Mucosa of rectum (tissue), 2 donors: Measurements from ENCODE around the gene COL27A1.

Experiments used
- H3K27ac ChIP-seq, 2 donors: one replicate each; pipeline ENCODE4 v1.7.0; 2013; ENCODE audit warnings: inconsistent platforms in 2 of 2, low read depth in 2 of 2, low read length in 2 of 2
- H3K27me3 ChIP-seq, 2 donors: one replicate each; pipeline ENCODE4 v1.7.0; 2013; ENCODE audit warnings: low read length in 2 of 2; ENCODE audit not compliant: control insufficient read depth in 2 of 2, insufficient read depth in 2 of 2
- H3K36me3 ChIP-seq, 2 donors: one replicate each; pipeline ENCODE4 v1.7.0; 2013; ENCODE audit warnings: low read length in 2 of 2; ENCODE audit not compliant: control insufficient read depth in 2 of 2, insufficient read depth in 2 of 2
- H3K4me1 ChIP-seq, 2 donors: one replicate each; pipeline ENCODE4 v1.7.0; 2013; ENCODE audit warnings: low read length in 2 of 2, mild to moderate bottlenecking in 1 of 2; ENCODE audit not compliant: control insufficient read depth in 2 of 2, insufficient read depth in 2 of 2
- H3K4me3 ChIP-seq, 2 donors: one replicate each; pipeline ENCODE4 v1.7.0; 2013; ENCODE audit warnings: low read length in 2 of 2
- H3K9ac ChIP-seq, 2 donors: one replicate each; pipeline ENCODE4 v1.7.0; 2013; ENCODE audit warnings: low read length in 2 of 2, low read depth in 1 of 2, mild to moderate bottlenecking in 1 of 2
- H3K9me3 ChIP-seq, 2 donors: one replicate each; pipeline ENCODE4 v1.7.0; 2013; ENCODE audit warnings: low read length in 2 of 2; ENCODE audit not compliant: control insufficient read depth in 2 of 2
- donor health status: healthy.
- donor health status: Normal muscosa, but diverticular disease.

The COL27A1 gene

GRCh38 chr9:114273461-114273881 is 118.1 kb downstream of the COL27A1 start:
- Histone ChIP-seq H3K36me3 (no peaks in the 10 kb centered on the region), H3K4me1 (peaks cover 0 to 3% of the 10 kb centered on the region in 2 donors), H3K27ac (no peak overlapping the region), H3K9ac (no peak overlapping the region), H3K4me3 (no peak overlapping the region), H3K9me3 (no peaks in the 10 kb centered on the region), H3K27me3 (no peaks in the 10 kb centered on the region)

GRCh38 chr9:114274217-114274616 is 118.9 kb downstream of the COL27A1 start:
- Histone ChIP-seq H3K4me3 (no peak overlapping the region), H3K9ac (no peak overlapping the region), H3K27ac (no peak overlapping the region), H3K36me3 (no peaks in the 10 kb centered on the region), H3K9me3 (no peaks in the 10 kb centered on the region), H3K4me1 (peaks cover 0 to 3% of the 10 kb centered on the region in 2 donors), H3K27me3 (no peaks in the 10 kb centered on the region)

- H3K27ac ChIP-seq: no peak overlapping the region
- no peak overlapping the region for H3K9ac ChIP-seq
- H3K9me3 ChIP-seq: no peaks in the 10 kb centered on the region
- H3K36me3 ChIP-seq: no peaks in the 10 kb centered on the region
- no peaks in the 10 kb centered on the region for H3K27me3 ChIP-seq
- no peak overlapping the region for H3K4me3 ChIP-seq
- peaks cover 0 to 3% of the 10 kb centered on the region in 2 donors for H3K4me1 ChIP-seq
Measured at GRCh38 chr9:114275246-114276004, 120.1 kb downstream of the COL27A1 start.

GRCh38 chr9:114276908-114277821 is 121.8 kb downstream of the COL27A1 start:
- Histone ChIP-seq H3K36me3 (no peaks in the 10 kb centered on the region), H3K27ac (no peak overlapping the region)

GRCh38 chr9:114278356-114278755 is 123.0 kb downstream of the COL27A1 start:
- H3K4me3 ChIP-seq: no peak overlapping the region
- H3K27ac ChIP-seq: no peak overlapping the region
- peaks cover 0 to 3% of the 10 kb centered on the region in 2 donors for H3K4me1 ChIP-seq
- no peaks in the 10 kb centered on the region for H3K36me3 ChIP-seq
- no peaks in the 10 kb centered on the region for H3K27me3 ChIP-seq
- no peaks in the 10 kb centered on the region for H3K9me3 ChIP-seq
- no peak overlapping the region for H3K9ac ChIP-seq

More at GRCh38 chr9:114276908-114277821, 121.8 kb downstream of the COL27A1 start:
- Histone ChIP-seq H3K9me3 (no peaks in the 10 kb centered on the region), H3K4me3 (no peak overlapping the region), H3K4me1 (peaks cover 0 to 3% of the 10 kb centered on the region in 2 donors), H3K9ac (no peak overlapping the region), H3K27me3 (no peaks in the 10 kb centered on the region)

- Histone ChIP-seq H3K4me1 (peaks cover 0 to 3% of the 10 kb centered on the region in 2 donors), H3K27me3 (no peaks in the 10 kb centered on the region), H3K4me3 (no peak overlapping the region), H3K9me3 (no peaks in the 10 kb centered on the region), H3K9ac (no peak overlapping the region), H3K36me3 (no peaks in the 10 kb centered on the region), H3K27ac (no peak overlapping the region)
Measured at GRCh38 chr9:114278881-114279570, 123.7 kb downstream of the COL27A1 start.

- Histone ChIP-seq H3K4me3 (no peak overlapping the region), H3K4me1 (peaks cover 0 to 3% of the 10 kb centered on the region in 2 donors), H3K9me3 (no peaks in the 10 kb centered on the region), H3K27me3 (no peaks in the 10 kb centered on the region), H3K27ac (no peak overlapping the region), H3K36me3 (no peaks in the 10 kb centered on the region), H3K9ac (no peak overlapping the region)
Measured at GRCh38 chr9:114279693-114280092, 124.4 kb downstream of the COL27A1 start.

- Histone ChIP-seq H3K9me3 (no peaks in the 10 kb centered on the region), H3K27me3 (no peaks in the 10 kb centered on the region), H3K4me3 (no peak overlapping the region), H3K27ac (no peak overlapping the region), H3K9ac (no peak overlapping the region), H3K36me3 (no peaks in the 10 kb centered on the region), H3K4me1 (peaks cover 0 to 3% of the 10 kb centered on the region in 2 donors)
Measured at GRCh38 chr9:114280636-114281472, 125.5 kb downstream of the COL27A1 start.

GRCh38 chr9:114281473-114282103 is 126.3 kb downstream of the COL27A1 start:
- Histone ChIP-seq H3K4me1 (peaks cover 0 to 3% of the 10 kb centered on the region in 2 donors), H3K27ac (no peak overlapping the region), H3K4me3 (no peak overlapping the region), H3K9ac (no peak overlapping the region), H3K36me3 (no peaks in the 10 kb centered on the region), H3K9me3 (no peaks in the 10 kb centered on the region), H3K27me3 (no peaks in the 10 kb centered on the region)
